22Rv1 (cell line): ENCODE data around the gene SLC16A13.

Source experiments
- CTCF ChIP-seq: fragments of 450-650 bp; IDR thresholded peaks from 2 replicates; pipeline ENCODE4 v1.5.1; 2017; ENCODE audit warnings: mild to moderate bottlenecking
- ZFX ChIP-seq: fragments of 450-650 bp; IDR thresholded peaks from 2 replicates; pipeline ENCODE4 v1.6.1; 2017; ENCODE audit warnings: antibody characterized with exemption, borderline replicate concordance

DNA sequence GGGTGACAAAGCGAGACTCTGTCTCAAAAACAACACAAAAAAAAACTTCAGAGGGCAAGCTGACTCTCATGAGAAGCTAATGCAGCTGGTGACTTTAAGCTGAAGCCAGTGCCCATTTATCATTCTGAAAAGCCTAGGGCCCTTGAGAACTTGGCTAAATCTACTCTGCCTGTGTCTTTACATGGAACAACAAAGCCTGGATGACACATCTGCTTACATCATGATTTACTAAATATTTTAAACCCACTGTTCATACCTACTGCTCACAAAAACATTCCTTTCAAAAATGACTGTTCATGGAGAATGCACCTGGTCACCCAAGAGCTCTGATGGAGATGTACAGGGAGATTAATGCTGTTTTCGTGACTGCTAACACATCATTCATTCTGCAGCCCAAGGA is 46.0 kb upstream of the SLC16A13 start:
- TF ChIP-seq CTCF (no peak), ZFX (no peak)
